Ovary (tissue), 9 donors: ENCODE results near the gene GPBP1. TPM values are rescaled to one million over a fixed set of nuclear protein-coding genes. Genes with fewer than 3 reads are reported as not detected.
"Not testable (repeated sequence)": the region's sequence is repeated elsewhere in the genome, so short reads cannot be mapped to it uniquely, and the experiment has no call there.

ENCODE experiments used
- DNase-seq, 5 donors: peaks; one replicate each; pipeline ENCODE4 v3.0.0-alpha.2; 2019 to 2020
- H3K27ac ChIP-seq, 2 donors: fragments of 200-600 bp; one replicate each; pipeline versions ENCODE4 v1.5.1 to v1.8.0; 2019 to 2022
- H3K27me3 ChIP-seq: fragments of 200-600 bp; one replicate; pipeline ENCODE4 v1.8.0; 2022
- H3K36me3 ChIP-seq: fragments of 200-600 bp; sonication (generic); one replicate; pipeline ENCODE4 v1.5.1; 2019
- H3K4me1 ChIP-seq: one replicate; pipeline ENCODE4 v1.8.1; 2013; ENCODE audit warnings: mild to moderate bottlenecking, moderate library complexity; ENCODE audit not compliant: insufficient read depth
- H3K4me3 ChIP-seq: fragments of 200-600 bp; sonication (generic); one replicate; pipeline ENCODE4 v1.5.1; 2017
- H3K9me3 ChIP-seq, 2 donors: fragments of 200-600 bp in 1 of 2; sonication (generic) in 1 of 2; one replicate each; pipeline versions ENCODE4 v1.5.1 to v1.8.1; 2013 to 2019; ENCODE audit warnings: mild to moderate bottlenecking in 1 of 2, moderate library complexity in 1 of 2
- EP300 ChIP-seq: sonication (generic); formaldehyde crosslinking; IDR thresholded peaks from one replicate; pipeline ENCODE4 v1.6.1; 2017; ENCODE audit warnings: antibody characterized with exemption
- POLR2A ChIP-seq: fragments of 450-650 bp; IDR thresholded peaks from one replicate; pipeline ENCODE4 v1.6.1; 2017; ENCODE audit warnings: antibody characterized with exemption, mild to moderate bottlenecking, moderate library complexity
- WGBS, 3 donors: extraction: QIAGEN DNeasy Blood & Tissue Kit in 1 of 3; methylation state at CpG; one replicate each; pipeline versions ENCODE4 v1.1.5 to v1.1.7; 2013 to 2017; 5-methylcytosine and 5-hydroxymethylcytosine counted together
- intact Hi-C, 4 donors: fragments of 100-400 bp; cut with DNase I; formaldehyde crosslinking; loops; one replicate each; pipeline versions ENCODE4 v1.11.0 to v1.15.1; 2022 to 2023
- polyA plus RNA-seq, 2 donors: library from polyadenylated mRNA; stranded (reverse); fragments of 200-250 nt in 1 of 2; fragments of 350-450 nt in 1 of 2; fragmentation: Illumina TruSeq in 1 of 2; extraction: RNeasy Lipid Tissue Mini Kit (QIAGEN cat#74804) in 1 of 2; gene quantifications; one replicate each; pipeline ENCODE4 v1.2.3, GENCODE V29; 2013 to 2014
- total RNA-seq, 7 donors: library from RNA; depleted of rRNA in 2 of 7; stranded (reverse); fragments of >200 nt in 2 of 7; fragmentation: NEBNext Ultra II Directional in 3 of 7; extraction: Animal tissue kit (Norgen Biotek cat#: 25700) in 3 of 7; gene quantifications; one replicate each; pipeline versions ENCODE4 v1.1.0 to v1.2.4, GENCODE V29; 2016 to 2023
- TF ChIP-seq, protein P1 (sequence below), 3 donors: fragments of 450-650 bp in 2 of 3; fragments of 200-600 bp in 1 of 3; IDR thresholded peaks; one replicate each; pipeline versions ENCODE4 v1.5.1 to v1.8.0; 2016 to 2022; ENCODE audit warnings: antibody characterized with exemption in 3 of 3, mild to moderate bottlenecking in 1 of 3
- donor health status: DM: no; HTN: no; CAD: no; lungs with moderate emphysema.
- donor health status: DM: no; HTN: no; CAD: no.
- donor health status: Bipolar disorder and iron deficiency.
- donor health status: DM: yes; HTN: yes; CAD: no.
- donor health status: DM: no; HTN: no; CAD: no.
- donor health status: DM: yes; HTN: yes; CAD: no.

GPBP1 gene
- total and polyA plus RNA-seq, 9 donors, result 63.7 to 124 (median 93.3) TPM

DNA sequence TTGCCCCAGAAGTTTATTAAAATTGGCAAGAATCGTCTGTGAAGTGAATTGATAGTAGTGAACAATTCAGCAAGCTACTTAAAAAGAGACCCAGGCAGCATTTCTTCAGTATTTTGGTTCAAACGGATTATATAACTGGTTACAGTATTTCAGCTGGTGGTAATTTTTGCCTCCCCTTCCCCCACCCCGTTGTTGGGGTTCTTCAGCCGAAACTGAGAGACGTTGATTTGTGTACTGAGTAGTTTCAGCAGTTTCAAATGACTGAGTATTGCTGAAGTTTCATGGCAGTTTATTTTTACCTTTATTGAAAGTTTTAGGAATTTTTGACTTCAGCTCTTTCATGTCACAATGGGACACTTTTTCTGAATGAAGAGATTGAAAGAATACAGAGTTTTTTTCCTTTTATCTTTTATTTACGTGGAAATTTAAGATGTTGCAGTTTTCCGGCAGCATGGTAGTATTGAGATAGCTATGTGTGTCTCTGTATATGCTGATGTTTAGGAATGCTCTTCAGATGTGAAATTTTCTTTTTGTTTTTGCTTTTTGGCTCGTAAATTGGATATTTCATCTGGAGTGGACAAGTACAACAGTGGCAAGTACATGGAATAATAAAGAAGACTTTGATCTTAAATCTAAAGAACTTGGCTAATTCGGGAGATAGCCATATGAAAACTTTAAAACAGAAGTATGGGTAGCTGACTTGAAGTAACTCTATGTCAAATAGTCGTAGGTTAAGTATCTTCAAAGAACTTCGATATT is 1.9 kb downstream of the GPBP1 start:
- Histone ChIP-seq H3K36me3 (no peaks in the 10 kb centered on the region), H3K9me3 (no peaks in the 10 kb centered on the region), H3K27ac (peak overlapping the region; percentile 97 to 99), H3K4me1 (peaks cover 6% of the 10 kb centered on the region), H3K4me3 (peak overlapping the region; percentile 96), H3K27me3 (no peaks in the 10 kb centered on the region)
- TF ChIP-seq POLR2A, result no peak
- TF ChIP-seq, protein P1, sequence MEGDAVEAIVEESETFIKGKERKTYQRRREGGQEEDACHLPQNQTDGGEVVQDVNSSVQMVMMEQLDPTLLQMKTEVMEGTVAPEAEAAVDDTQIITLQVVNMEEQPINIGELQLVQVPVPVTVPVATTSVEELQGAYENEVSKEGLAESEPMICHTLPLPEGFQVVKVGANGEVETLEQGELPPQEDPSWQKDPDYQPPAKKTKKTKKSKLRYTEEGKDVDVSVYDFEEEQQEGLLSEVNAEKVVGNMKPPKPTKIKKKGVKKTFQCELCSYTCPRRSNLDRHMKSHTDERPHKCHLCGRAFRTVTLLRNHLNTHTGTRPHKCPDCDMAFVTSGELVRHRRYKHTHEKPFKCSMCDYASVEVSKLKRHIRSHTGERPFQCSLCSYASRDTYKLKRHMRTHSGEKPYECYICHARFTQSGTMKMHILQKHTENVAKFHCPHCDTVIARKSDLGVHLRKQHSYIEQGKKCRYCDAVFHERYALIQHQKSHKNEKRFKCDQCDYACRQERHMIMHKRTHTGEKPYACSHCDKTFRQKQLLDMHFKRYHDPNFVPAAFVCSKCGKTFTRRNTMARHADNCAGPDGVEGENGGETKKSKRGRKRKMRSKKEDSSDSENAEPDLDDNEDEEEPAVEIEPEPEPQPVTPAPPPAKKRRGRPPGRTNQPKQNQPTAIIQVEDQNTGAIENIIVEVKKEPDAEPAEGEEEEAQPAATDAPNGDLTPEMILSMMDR (IDR thresholded peaks at IDR 0.05), result no peak
- TF ChIP-seq EP300, result no peak
- no peak for DNase-seq
- 2% methylated on average over 11 of the region's 11 CpGs for WGBS, 3 donors
- intact Hi-C loops, result loop anchor here in 1 of 4 donors (1.0 to 10.0 kb wide), 2 partner anchors 38 to 221 kb away; partner anchors contain the start of gene MIER3

DNA sequence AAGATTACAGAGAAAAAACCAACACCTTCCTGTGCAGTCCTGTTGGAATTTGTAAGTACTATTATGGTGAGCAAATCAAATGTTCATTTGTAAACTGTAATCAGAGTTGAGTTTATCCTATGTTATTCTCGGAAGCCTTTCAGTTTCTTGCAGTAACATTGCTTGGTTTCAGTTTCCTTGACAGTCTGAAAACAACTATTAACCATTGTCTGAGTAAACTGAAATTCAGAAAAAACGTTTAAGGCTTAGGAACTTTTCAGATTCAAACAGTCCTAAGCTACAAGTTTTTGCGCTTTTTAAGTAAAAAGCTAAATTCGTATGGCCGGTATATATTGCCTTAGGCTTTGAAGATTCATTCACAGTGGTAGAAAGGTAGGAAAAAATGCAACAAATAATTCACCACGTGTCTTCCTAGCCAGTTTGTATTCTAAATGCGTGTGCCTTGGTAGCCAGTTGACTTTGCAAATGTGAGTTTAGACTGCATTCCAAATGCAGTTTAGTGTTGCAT is 2.5 kb downstream of the GPBP1 start:
- peaks cover 10% of the 10 kb centered on the region for H3K4me1 ChIP-seq
- H3K9me3 ChIP-seq, result no peaks in the 10 kb centered on the region
- peak overlapping the region; percentile 96 for H3K4me3 ChIP-seq
- no peaks in the 10 kb centered on the region for H3K27me3 ChIP-seq
- no peak for DNase-seq
- TF ChIP-seq, protein P1 (IDR thresholded peaks at IDR 0.05), result no peak
- TF ChIP-seq POLR2A (no peak), EP300 (no peak)
- intact Hi-C loops, result loop anchor here in 1 of 4 donors (1.0 to 10.0 kb wide), 2 partner anchors 37 to 222 kb away; partner anchors contain the start of gene MIER3
- whole genome bisulfite sequencing, 3 donors, result 0 to 2% (median 1%) methylated on average over 7 of the region's 7 CpGs
- no peaks in the 10 kb centered on the region for H3K36me3 ChIP-seq
- H3K27ac ChIP-seq, result peak overlapping the region in 1 of 2 donors; percentile 99

DNA sequence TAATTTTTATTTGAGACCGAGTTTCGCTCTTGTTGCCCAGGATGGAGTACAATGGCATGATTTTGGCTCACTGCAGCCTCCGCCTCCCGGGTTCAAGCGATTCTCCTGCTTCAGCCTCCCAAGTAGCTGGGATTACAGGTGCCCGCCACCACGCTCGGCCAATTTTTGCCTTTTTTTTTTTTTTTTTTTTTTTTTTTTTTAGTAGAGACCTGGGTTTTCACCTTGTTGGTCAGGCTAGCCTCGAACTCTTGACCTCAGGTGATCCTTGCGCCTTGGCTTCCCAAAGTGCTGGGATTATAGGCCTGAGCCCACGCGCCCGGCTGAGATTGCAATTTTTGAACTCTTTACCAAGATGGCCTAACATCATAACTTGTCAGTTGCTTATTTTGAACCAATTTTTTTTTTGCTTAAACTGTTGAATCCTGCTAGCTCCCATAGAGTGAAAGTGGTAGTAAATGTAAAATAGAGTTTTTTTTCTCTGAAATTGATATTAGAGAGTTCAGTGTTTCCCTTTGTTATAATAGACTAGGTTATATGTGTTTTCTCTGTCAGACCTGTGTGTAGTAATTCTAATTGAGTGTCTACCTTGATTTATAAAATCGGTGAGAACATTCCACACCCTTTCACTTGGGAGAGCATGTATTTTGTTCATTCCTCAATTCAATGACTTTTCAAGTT is 3.8 kb downstream of the GPBP1 start:
- Histone ChIP-seq H3K4me1 (peaks cover 11% of the 10 kb centered on the region), H3K36me3 (no peaks in the 10 kb centered on the region), H3K9me3 (no peaks in the 10 kb centered on the region), H3K4me3 (peak overlapping the region; percentile 96), H3K27me3 (no peaks in the 10 kb centered on the region), H3K27ac (peak overlapping the region in 1 of 2 donors; percentile 19)
- no peak for DNase-seq
- intact Hi-C loops, result loop anchor here in 1 of 4 donors (10.0 kb wide), 1 partner anchor 223 kb away; the partner anchor contains the start of gene MIER3
- WGBS, 3 donors, result 43 to 77% (median 56%) methylated on average over 14 of the region's 14 CpGs
- TF ChIP-seq POLR2A, result no peak
- no peak for TF ChIP-seq EP300
- TF ChIP-seq, protein P1 (IDR thresholded peaks at IDR 0.05), result no peak

DNA sequence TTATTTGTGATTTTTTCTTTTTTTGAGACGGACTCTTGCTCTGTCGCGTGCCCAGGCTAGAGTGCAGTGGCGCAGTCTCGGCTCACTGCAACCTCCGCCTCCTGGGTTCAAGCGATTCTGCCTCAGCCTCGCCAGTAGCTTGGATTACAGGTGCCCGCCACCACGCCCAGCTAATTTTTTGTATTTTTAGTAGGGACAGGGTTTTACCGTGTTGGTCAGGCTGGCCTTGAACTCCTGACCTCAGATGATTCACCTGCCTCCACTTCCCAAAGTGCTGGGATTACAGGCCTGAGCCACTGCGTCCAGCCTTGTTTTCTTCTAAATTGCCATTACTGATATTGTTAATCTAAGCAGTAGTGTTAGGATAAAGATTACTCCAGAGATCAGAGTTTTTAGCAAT is 4.4 kb downstream of the GPBP1 start:
- peak in 3 of 5 donors; percentile 26 to 43 (median 30) for DNase-seq
- Histone ChIP-seq H3K4me3 (peak overlapping the region; percentile 96), H3K27ac (peak overlapping the region in 1 of 2 donors; percentile 19), H3K4me1 (peaks cover 11% of the 10 kb centered on the region)
- 19 to 54% (median 22%) methylated on average over 12 of the region's 12 CpGs for WGBS, 3 donors
- not testable (repeated sequence) for H3K9me3 ChIP-seq, H3K27me3 ChIP-seq, H3K36me3 ChIP-seq
- intact Hi-C loops, result loop anchor here in 1 of 4 donors (10.0 kb wide), 1 partner anchor 223 kb away; the partner anchor contains the start of gene MIER3
